Neuronal stem cell (in vitro differentiated cells): Measurements from ENCODE around the gene SLC39A6.
"Not testable (repeated sequence)": the region's sequence is repeated elsewhere in the genome, so short reads cannot be mapped to it uniquely, and the experiment has no call there.

Experiments used
- DNase-seq: peaks from one replicate; pipeline ENCODE4 v3.0.0-alpha.2; 2013; ENCODE audit warnings: low spot score
- H2AFZ ChIP-seq: one replicate; pipeline ENCODE4 v1.6.1; 2013; ENCODE audit warnings: mild to moderate bottlenecking, low read length, inconsistent platforms
- H2AK5ac ChIP-seq: 2 replicates; pipeline ENCODE4 v1.6.1; 2013; ENCODE audit warnings: low read depth, mild to moderate bottlenecking, inconsistent platforms, low read length, moderate library complexity, mixed read lengths
- H2BK120ac ChIP-seq: 2 replicates; pipeline ENCODE4 v1.6.1; 2013; ENCODE audit warnings: low read depth, mild to moderate bottlenecking, inconsistent platforms, low read length, moderate library complexity, mixed read lengths
- H2BK12ac ChIP-seq: one replicate; pipeline ENCODE4 v1.6.1; 2013; ENCODE audit warnings: low read length, inconsistent platforms
- H2BK15ac ChIP-seq: 2 replicates; pipeline ENCODE4 v1.6.1; 2013; ENCODE audit warnings: mild to moderate bottlenecking, low read length, inconsistent platforms, mixed read lengths
- H2BK5ac ChIP-seq: one replicate; pipeline ENCODE4 v1.6.1; 2013; ENCODE audit warnings: inconsistent platforms, mild to moderate bottlenecking, low read length, moderate library complexity
- H3K14ac ChIP-seq: one replicate; pipeline ENCODE4 v1.6.1; 2013; ENCODE audit warnings: low read length, inconsistent platforms
- H3K18ac ChIP-seq: 2 replicates; pipeline ENCODE4 v1.6.1; 2013; ENCODE audit warnings: low read length, inconsistent platforms
- H3K23ac ChIP-seq: 2 replicates; pipeline ENCODE4 v1.6.1; 2013; ENCODE audit warnings: low read depth, mild to moderate bottlenecking, mixed read lengths, low read length, inconsistent platforms; ENCODE audit not compliant: poor library complexity
- H3K27ac ChIP-seq: replicated peaks from 3 replicates; pipeline ENCODE4 v1.5.1; 2013; ENCODE audit warnings: low read length, inconsistent platforms
- H3K27me3 ChIP-seq, 3 experiments: 2 replicates each; pipeline ENCODE4 v1.6.1; 2013; ENCODE audit warnings: low read length in 3 of 3, mild to moderate bottlenecking in 2 of 3, inconsistent platforms in 1 of 3, low read depth in 1 of 3, mixed read lengths in 1 of 3, moderate library complexity in 1 of 3; ENCODE audit not compliant: control insufficient read depth in 3 of 3, insufficient read depth in 3 of 3
- H3K36me3 ChIP-seq, 2 donors: replicated peaks in 1 of 2; 2 replicates each; pipeline ENCODE4 v1.6.1; 2013; ENCODE audit warnings: low read length in 2 of 2; ENCODE audit not compliant: control insufficient read depth in 2 of 2, insufficient read depth in 2 of 2
- H3K4ac ChIP-seq: 2 replicates; pipeline ENCODE4 v1.6.1; 2013; ENCODE audit warnings: inconsistent platforms, mild to moderate bottlenecking, low read length, moderate library complexity
- H3K4me1 ChIP-seq, 2 donors: 1 replicate in 1 of 2; 2 replicates in 1 of 2; pipeline ENCODE4 v1.6.1; 2013; ENCODE audit warnings: low read length in 2 of 2, low read depth in 1 of 2; ENCODE audit not compliant: control insufficient read depth in 2 of 2, insufficient read depth in 1 of 2
- H3K4me2 ChIP-seq: one replicate; pipeline ENCODE4 v1.6.1; 2013; ENCODE audit warnings: mild to moderate bottlenecking, low read length, inconsistent platforms; ENCODE audit not compliant: insufficient read depth, poor library complexity, severe bottlenecking
- H3K4me3 ChIP-seq, 2 donors: 2 replicates each; pipeline ENCODE4 v1.5.1; 2013; ENCODE audit warnings: low read length in 2 of 2, mild to moderate bottlenecking in 2 of 2, inconsistent platforms in 1 of 2, moderate library complexity in 1 of 2
- H3K79me1 ChIP-seq: one replicate; pipeline ENCODE4 v1.6.1; 2013; ENCODE audit warnings: low read depth, mild to moderate bottlenecking, inconsistent platforms, low read length, moderate library complexity
- H3K9ac ChIP-seq: one replicate; pipeline ENCODE4 v1.6.1; 2013; ENCODE audit warnings: mild to moderate bottlenecking, low read depth, low read length, inconsistent platforms; ENCODE audit not compliant: poor library complexity
- H3K9me3 ChIP-seq, 2 donors: replicated peaks in 1 of 2; 2 replicates each; pipeline versions ENCODE3 to v1.6.1; 2013; ENCODE audit warnings: low read length in 2 of 2, mild to moderate bottlenecking in 2 of 2, inconsistent platforms in 1 of 2, low read depth in 1 of 2, mixed read lengths in 1 of 2, moderate library complexity in 1 of 2; ENCODE audit not compliant: control insufficient read depth in 2 of 2, insufficient read depth in 1 of 2
- H4K8ac ChIP-seq: one replicate; pipeline ENCODE4 v1.6.1; 2013; ENCODE audit warnings: low read depth, mild to moderate bottlenecking, inconsistent platforms, low read length, moderate library complexity
- H4K91ac ChIP-seq: one replicate; pipeline ENCODE4 v1.6.1; 2013; ENCODE audit warnings: low read length, low read depth, mild to moderate bottlenecking, inconsistent platforms; ENCODE audit not compliant: poor library complexity
- WGBS, 2 donors: extraction: QIAGEN DNeasy Blood & Tissue Kit; methylation state at CpG; one replicate each; pipeline ENCODE4 v1.1.7; 2013; ENCODE audit warnings: missing lambda C conversion rate in 2 of 2, mixed read lengths in 1 of 2; ENCODE audit not compliant: insufficient read length in 2 of 2, insufficient replicate concordance in 1 of 2; ENCODE audit errors: extremely low coverage in 2 of 2; 5-methylcytosine and 5-hydroxymethylcytosine counted together

Gene SLC39A6

DNA sequence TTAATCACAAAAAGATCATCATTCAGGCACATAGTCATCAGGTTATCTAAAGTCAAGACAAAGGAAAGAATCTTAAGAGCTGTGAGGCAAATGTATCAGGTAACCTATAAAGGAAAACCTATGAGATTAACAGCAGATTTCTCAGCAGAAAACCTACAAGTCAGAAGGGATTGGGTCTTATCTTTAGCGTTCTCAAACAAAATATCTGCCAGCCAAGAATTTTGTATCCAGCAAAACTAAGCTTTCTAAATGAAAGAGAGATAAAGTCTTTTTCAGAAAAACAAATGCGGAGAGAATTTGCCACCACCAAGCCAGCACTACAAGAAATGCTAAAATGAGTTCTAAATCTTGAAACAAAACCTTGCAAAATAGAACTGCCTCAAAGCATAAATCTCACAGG, 48.0 kb downstream of the SLC39A6 start:
- H3K23ac ChIP-seq, H3K9ac ChIP-seq, H3K27me3 ChIP-seq, H3K27ac ChIP-seq, H3K4me2 ChIP-seq, H2AFZ ChIP-seq, H4K8ac ChIP-seq, H3K14ac ChIP-seq, H3K4me1 ChIP-seq, H3K36me3 ChIP-seq, H3K18ac ChIP-seq, H2BK5ac ChIP-seq, H3K4ac ChIP-seq, DNase-seq, H2AK5ac ChIP-seq, H3K9me3 ChIP-seq, H3K4me3 ChIP-seq, H2BK120ac ChIP-seq, H4K91ac ChIP-seq, H2BK15ac ChIP-seq, H3K79me1 ChIP-seq, H2BK12ac ChIP-seq: not testable (repeated sequence)
- no CpG with 5 or more reads among the region's 2 CpGs for WGBS, 2 donors

DNA sequence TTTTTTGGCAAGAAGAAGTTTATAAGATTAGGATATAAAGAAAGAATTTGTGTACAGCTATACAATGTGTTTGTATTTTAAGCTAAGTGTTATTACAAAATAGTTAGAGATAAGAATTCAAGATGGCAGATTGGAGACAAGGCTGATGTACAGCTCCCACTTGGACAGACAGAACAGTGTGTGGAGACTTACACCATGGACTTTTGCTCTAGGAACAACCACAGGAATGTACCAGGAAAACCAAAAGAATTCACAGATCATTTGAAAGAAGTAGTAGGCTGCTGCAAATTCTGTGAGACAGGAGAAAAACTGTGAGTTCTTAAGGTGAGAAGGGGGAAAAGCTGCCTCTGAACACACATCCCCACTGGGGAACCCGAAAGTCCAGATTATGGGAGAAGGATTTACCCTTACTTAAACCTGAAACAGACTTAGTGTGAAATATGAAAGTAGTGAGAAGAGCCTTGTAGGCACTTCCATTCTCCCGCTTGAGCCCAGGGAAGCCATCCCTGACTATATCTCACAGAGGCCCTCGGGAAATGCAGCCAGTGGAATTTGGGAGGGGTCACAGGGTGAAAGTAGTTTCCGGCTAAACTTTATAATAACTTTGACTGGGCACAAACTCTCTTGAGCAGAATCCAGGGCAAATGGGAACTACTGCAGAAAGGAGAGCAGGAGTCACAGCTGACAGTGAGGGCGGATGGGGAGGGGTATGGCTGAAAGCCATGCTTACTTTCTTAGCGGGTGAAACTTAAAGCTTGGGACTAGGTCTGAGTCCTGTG, 50.2 kb downstream of the SLC39A6 start:
- H3K27ac ChIP-seq = no peak overlapping the region
- H3K4ac ChIP-seq = no peak overlapping the region
- H4K8ac ChIP-seq = no peak overlapping the region
- no peak overlapping the region for H2BK15ac ChIP-seq
- H4K91ac ChIP-seq = no peak overlapping the region
- H2BK120ac ChIP-seq = no peak overlapping the region
- H3K9ac ChIP-seq = no peak overlapping the region
- H3K9me3 ChIP-seq = peaks cover 0 to 7% of the 10 kb centered on the region in 2 donors
- no peak overlapping the region for H3K23ac ChIP-seq
- no peaks in the 10 kb centered on the region for H3K27me3 ChIP-seq
- no peak overlapping the region for H3K4me3 ChIP-seq
- no peak overlapping the region for H3K14ac ChIP-seq
- no peak overlapping the region for H2BK12ac ChIP-seq
- H2AK5ac ChIP-seq = no peak overlapping the region
- H2AFZ ChIP-seq = no peak overlapping the region
- no CpG with 5 or more reads among the region's 6 CpGs for WGBS, 2 donors
- no peak overlapping the region for H3K18ac ChIP-seq
- no peaks in the 10 kb centered on the region for H3K79me1 ChIP-seq
- H3K4me1 ChIP-seq = no peaks in the 10 kb centered on the region
- no peak overlapping the region for H2BK5ac ChIP-seq
- no peak overlapping the region for H3K4me2 ChIP-seq
- DNase-seq = no peak
- no peaks in the 10 kb centered on the region for H3K36me3 ChIP-seq

DNA sequence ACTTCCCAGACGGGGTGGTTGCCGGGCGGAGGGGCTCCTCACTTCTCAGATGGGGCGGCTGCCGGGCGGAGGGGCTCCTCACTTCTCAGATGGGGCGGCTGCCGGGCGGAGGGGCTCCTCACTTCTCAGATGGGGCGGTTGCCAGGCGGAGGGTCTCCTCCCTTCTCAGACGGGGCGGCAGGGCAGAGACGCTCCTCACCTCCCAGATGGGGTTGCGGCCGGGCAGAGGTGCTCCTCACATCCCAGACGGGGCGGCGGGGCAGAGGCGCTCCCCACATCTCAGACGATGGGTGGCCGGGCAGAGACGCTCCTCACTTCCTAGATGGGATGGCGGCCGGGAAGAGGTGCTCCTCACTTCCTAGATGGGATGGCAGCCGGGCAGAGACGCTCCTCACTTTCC, 51.4 kb downstream of the SLC39A6 start:
- not testable (repeated sequence) for H3K9me3 ChIP-seq, H3K4me1 ChIP-seq, H3K4me2 ChIP-seq, H2BK120ac ChIP-seq, H3K23ac ChIP-seq, H4K8ac ChIP-seq, H2BK5ac ChIP-seq, DNase-seq, H4K91ac ChIP-seq, H3K27me3 ChIP-seq, H3K18ac ChIP-seq, H3K27ac ChIP-seq, H2BK12ac ChIP-seq, H2AK5ac ChIP-seq, H3K36me3 ChIP-seq, H2AFZ ChIP-seq, H3K14ac ChIP-seq, H3K79me1 ChIP-seq, H3K4ac ChIP-seq, H3K4me3 ChIP-seq, H2BK15ac ChIP-seq, H3K9ac ChIP-seq
- WGBS, 2 donors = no CpG with 5 or more reads among the region's 27 CpGs

DNA sequence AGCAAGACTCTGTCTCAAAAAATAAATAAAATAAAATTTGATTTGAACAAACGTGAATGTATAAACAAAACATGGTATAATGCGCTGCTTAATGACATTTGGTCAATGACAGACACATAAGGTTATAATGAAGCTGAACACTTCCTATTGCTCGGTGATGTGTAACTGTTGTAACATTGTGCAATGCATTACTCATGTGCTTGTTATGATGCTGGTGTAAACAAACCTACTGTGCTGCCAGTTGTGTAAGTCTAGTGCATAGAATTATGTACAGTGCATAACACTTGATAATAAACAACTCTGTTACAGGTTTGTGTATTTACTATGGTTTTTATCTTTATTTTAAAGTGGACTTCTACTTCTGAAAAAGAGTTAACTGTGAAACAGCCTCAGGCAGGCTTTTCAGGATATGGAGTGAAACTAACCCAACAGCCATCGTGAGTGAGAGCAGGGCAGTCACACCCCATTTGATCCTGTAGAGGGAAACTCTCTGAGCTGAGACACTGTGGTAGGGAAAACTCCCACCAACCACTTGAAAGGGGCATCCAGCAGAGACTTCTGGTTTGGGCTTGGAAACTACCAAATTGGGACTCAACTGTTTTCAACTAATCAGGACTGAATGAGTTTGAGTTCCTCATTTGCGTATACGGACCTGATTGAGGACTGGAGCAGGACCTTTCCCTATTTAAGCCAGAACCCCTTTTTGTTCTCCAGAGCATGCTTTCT, 53.1 kb downstream of the SLC39A6 start:
- H3K4me1 ChIP-seq = no peaks in the 10 kb centered on the region
- no peak overlapping the region for H3K4ac ChIP-seq
- H3K23ac ChIP-seq = no peak overlapping the region
- DNase-seq = no peak
- no peak overlapping the region for H4K91ac ChIP-seq
- H3K4me2 ChIP-seq = no peak overlapping the region
- H2BK120ac ChIP-seq = no peak overlapping the region
- no peak overlapping the region for H2BK12ac ChIP-seq
- peaks cover 0 to 7% of the 10 kb centered on the region in 2 donors for H3K9me3 ChIP-seq
- no peak overlapping the region for H2AK5ac ChIP-seq
- H3K27ac ChIP-seq = no peak overlapping the region
- H2AFZ ChIP-seq = no peak overlapping the region
- no peaks in the 10 kb centered on the region for H3K27me3 ChIP-seq
- no peak overlapping the region for H3K18ac ChIP-seq
- H3K4me3 ChIP-seq = no peak overlapping the region
- WGBS, 2 donors = no CpG with 5 or more reads among the region's 6 CpGs
- no peaks in the 10 kb centered on the region for H3K79me1 ChIP-seq
- no peak overlapping the region for H2BK5ac ChIP-seq
- H3K36me3 ChIP-seq = no peaks in the 10 kb centered on the region
- no peak overlapping the region for H2BK15ac ChIP-seq
- H3K14ac ChIP-seq = no peak overlapping the region
- H4K8ac ChIP-seq = no peak overlapping the region
- no peak overlapping the region for H3K9ac ChIP-seq
